CD4-positive, alpha-beta T cell (primary cell): ENCODE results near the gene SND1. TPM values are rescaled to one million over a fixed set of nuclear protein-coding genes. Genes with fewer than 3 reads are reported as not detected.
A peak's percentile ranks its signal among the peaks of the same experiment; 100 is the strongest.

Source experiments
- ATAC-seq: fragments of 200-7000 bp; cut with Tn5 transposase; one replicate; pipeline ENCODE4 v1.10.0; 2022; ENCODE audit warnings: mild to moderate bottlenecking; ENCODE audit not compliant: poor library complexity
- CTCF ChIA-PET: fragments of 350-600 bp; sonication (Branson Sonifier 250); formaldehyde crosslinking; loops from one replicate; lab custom pipeline; 2021; ENCODE audit warnings: antibody characterized with exemption, inconsistent platforms; lab: Charles Lee
- POLR2A ChIA-PET: fragments of 350-600 bp; sonication (Branson Sonifier 250); formaldehyde crosslinking; loops from one replicate; lab custom pipeline; 2021; ENCODE audit warnings: antibody characterized with exemption, inconsistent platforms; lab: Charles Lee
- DNase-seq, 14 experiments: peaks; one replicate each; pipeline ENCODE4 v3.0.0-alpha.2; 2013 to 2020; ENCODE audit warnings: mixed read lengths in 2 of 14
- H3K27ac ChIP-seq, 2 donors: one replicate each; pipeline versions ENCODE4 v1.5.1 to v1.7.0; 2013; ENCODE audit warnings: low read length in 2 of 2, low read depth in 1 of 2, mild to moderate bottlenecking in 1 of 2
- H3K27me3 ChIP-seq, 2 experiments: 1 replicate in 1 of 2; 2 replicates in 1 of 2; pipeline versions ENCODE4 v1.6.1 to v1.7.0; 2013; ENCODE audit warnings: low read length in 2 of 2, control low read depth in 1 of 2, mild to moderate bottlenecking in 1 of 2, moderate library complexity in 1 of 2; ENCODE audit not compliant: insufficient read depth in 2 of 2, control insufficient read depth in 1 of 2
- H3K36me3 ChIP-seq: one replicate; pipeline ENCODE4 v1.6.1; 2013; ENCODE audit warnings: low read length, control low read depth; ENCODE audit not compliant: insufficient read depth
- H3K4me1 ChIP-seq: one replicate; pipeline ENCODE4 v1.6.1; 2013; ENCODE audit warnings: low read length, control low read depth; ENCODE audit not compliant: insufficient read depth
- H3K4me3 ChIP-seq: one replicate; pipeline ENCODE4 v1.5.1; 2013; ENCODE audit warnings: mild to moderate bottlenecking, low read length, moderate library complexity
- H3K9me3 ChIP-seq, 2 experiments: 1 replicate in 1 of 2; 2 replicates in 1 of 2; pipeline versions ENCODE4 v1.6.1 to v1.7.0; 2013; ENCODE audit warnings: low read length in 2 of 2, mild to moderate bottlenecking in 2 of 2, control low read depth in 1 of 2, moderate library complexity in 1 of 2; ENCODE audit not compliant: control insufficient read depth in 1 of 2, insufficient read depth in 1 of 2
- H3K27ac Mint-ChIP-seq: one replicate; pipeline ENCODE4 v1.8.0; 2020; ENCODE audit warnings: mixed read lengths
- H3K27me3 Mint-ChIP-seq: one replicate; pipeline ENCODE4 v1.8.0; 2021; ENCODE audit warnings: mixed read lengths
- H3K36me3 Mint-ChIP-seq: one replicate; pipeline ENCODE4 v1.8.0; 2021; ENCODE audit warnings: low read depth, mixed read lengths
- H3K4me1 Mint-ChIP-seq: one replicate; pipeline ENCODE4 v1.8.0; 2021; ENCODE audit warnings: low read depth, mixed read lengths
- H3K4me3 Mint-ChIP-seq: one replicate; pipeline ENCODE4 v1.8.0; 2020; ENCODE audit warnings: mild to moderate bottlenecking, mixed read lengths
- H3K9me3 Mint-ChIP-seq: one replicate; pipeline ENCODE4 v1.8.0; 2020; ENCODE audit warnings: mixed read lengths
- intact Hi-C, 2 experiments: fragments of 100-400 bp; cut with DNase I in 1 of 2; cut with micrococcal nuclease in 1 of 2; formaldehyde crosslinking; loops; one replicate each; pipeline versions ENCODE4 v1.15.1 to v1.9.0; 2023 to 2025; cut with DNase I, micrococcal nuclease
- total RNA-seq, 174 experiments: library from RNA in 2 of 174; stranded (reverse) in 2 of 174; gene quantifications; one replicate each; pipeline ENCODE4 v1.2.3 and lab custom pipeline; 2021 to 2026
- TF ChIP-seq, protein P1 (sequence below): fragments of 200-600 bp; IDR thresholded peaks from one replicate; pipeline ENCODE4 v1.8.0; 2022; ENCODE audit warnings: antibody characterized with exemption, mild to moderate bottlenecking

SND1 gene
- total RNA-seq, 2 experiments from 2014 or later, result 104 to 113 TPM

DNA sequence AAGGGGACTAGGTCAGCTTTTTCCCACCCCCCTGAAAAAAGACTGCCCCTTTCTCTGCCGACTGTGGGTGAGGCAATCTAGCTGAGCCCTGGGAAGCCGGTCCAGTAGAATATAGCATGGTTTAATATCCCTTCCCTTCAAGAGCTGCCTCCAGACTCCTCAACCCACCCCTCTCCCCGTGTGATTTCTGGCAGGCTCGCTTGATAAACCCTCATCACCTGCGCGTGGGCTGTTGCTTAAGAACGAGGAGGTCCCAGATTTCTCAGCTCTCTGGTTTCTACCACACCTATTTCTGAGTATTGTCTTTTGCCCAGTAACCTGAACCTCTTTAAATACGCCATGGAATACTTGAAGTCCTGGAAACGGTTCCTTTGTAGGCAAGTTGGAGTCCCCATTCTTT is 381.3 kb downstream of the SND1 start:
- intact Hi-C loops, result loop anchor here in 1 of 2 experiments (10.0 kb wide), 1 partner anchor 328 kb away; no protein-coding TSS in a partner anchor
- CTCF ChIA-PET, result no interaction called here
- POLR2A ChIA-PET, result no interaction called here
- TF ChIP-seq, protein P1, sequence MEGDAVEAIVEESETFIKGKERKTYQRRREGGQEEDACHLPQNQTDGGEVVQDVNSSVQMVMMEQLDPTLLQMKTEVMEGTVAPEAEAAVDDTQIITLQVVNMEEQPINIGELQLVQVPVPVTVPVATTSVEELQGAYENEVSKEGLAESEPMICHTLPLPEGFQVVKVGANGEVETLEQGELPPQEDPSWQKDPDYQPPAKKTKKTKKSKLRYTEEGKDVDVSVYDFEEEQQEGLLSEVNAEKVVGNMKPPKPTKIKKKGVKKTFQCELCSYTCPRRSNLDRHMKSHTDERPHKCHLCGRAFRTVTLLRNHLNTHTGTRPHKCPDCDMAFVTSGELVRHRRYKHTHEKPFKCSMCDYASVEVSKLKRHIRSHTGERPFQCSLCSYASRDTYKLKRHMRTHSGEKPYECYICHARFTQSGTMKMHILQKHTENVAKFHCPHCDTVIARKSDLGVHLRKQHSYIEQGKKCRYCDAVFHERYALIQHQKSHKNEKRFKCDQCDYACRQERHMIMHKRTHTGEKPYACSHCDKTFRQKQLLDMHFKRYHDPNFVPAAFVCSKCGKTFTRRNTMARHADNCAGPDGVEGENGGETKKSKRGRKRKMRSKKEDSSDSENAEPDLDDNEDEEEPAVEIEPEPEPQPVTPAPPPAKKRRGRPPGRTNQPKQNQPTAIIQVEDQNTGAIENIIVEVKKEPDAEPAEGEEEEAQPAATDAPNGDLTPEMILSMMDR, result no peak
- peaks cover 19% of the 10 kb centered on the region for H3K4me1 Mint-ChIP-seq
- no peak overlapping the region for H3K27ac Mint-ChIP-seq
- no peaks in the 10 kb centered on the region for H3K9me3 Mint-ChIP-seq
- ATAC-seq, result no peak
- no peaks in the 10 kb centered on the region for H3K27me3 Mint-ChIP-seq
- H3K36me3 ChIP-seq, result peaks cover 4% of the 10 kb centered on the region
- H3K4me3 ChIP-seq, result no peak overlapping the region
- H3K9me3 ChIP-seq, result peaks cover 0 to 6% of the 10 kb centered on the region in 2 experiments
- H3K27ac ChIP-seq, result no peak overlapping the region
- H3K36me3 Mint-ChIP-seq, result peaks cover 4% of the 10 kb centered on the region
- peak overlapping the region; percentile 68 for H3K4me3 Mint-ChIP-seq
- DNase-seq, result no peak
- peaks cover 0 to 10% of the 10 kb centered on the region in 2 experiments for H3K27me3 ChIP-seq
- peaks cover 23% of the 10 kb centered on the region for H3K4me1 ChIP-seq

DNA sequence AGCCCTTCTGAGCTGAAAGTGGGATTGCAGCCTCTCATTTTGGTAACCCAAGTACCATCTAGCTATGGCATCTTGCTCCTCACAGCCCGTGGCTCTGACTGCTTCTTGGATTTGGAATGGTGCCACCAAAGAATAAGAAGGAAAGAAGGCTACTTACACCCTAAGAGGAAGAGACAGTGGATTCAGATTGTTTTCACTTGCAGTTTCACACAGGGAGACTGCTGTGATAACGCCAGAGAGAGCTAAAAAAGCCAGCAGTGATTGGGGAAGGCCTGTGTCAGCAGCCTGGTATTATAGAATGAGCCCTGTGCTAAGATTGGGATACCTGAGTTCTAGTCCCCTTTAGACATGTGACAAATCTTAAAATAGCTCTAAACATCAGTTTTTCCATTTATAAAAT is 382.8 kb downstream of the SND1 start:
- CTCF ChIA-PET, result no interaction called here
- no peak overlapping the region for H3K27ac Mint-ChIP-seq
- POLR2A ChIA-PET, result interaction anchor here (1.4 kb wide), 1 partner anchor 74 kb away, joined by 4 read pairs; no protein-coding TSS in a partner anchor

DNA sequence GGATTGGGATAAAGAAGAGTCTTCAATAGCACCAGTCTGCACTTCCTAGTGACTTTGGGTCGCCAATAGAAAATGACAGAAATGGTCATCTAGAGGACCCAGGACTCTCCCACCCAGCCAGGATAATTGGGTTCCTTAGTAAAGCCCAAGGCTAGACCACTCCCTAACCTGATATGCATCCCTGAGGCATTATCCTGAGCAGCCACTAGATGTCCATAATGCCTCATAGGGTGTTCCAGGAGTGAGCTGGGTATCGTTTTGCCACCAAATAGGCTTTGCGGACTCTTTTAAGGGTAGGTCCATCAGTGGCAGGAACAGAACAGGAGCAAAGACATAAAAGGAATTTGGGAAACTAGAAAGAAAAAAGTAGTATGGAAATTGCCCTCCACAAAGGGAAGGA is 383.7 kb downstream of the SND1 start:
- Mint-ChIP-seq H3K36me3 (peaks cover 4% of the 10 kb centered on the region), H3K4me3 (no peak overlapping the region), H3K27me3 (no peaks in the 10 kb centered on the region), H3K9me3 (no peaks in the 10 kb centered on the region), H3K4me1 (peaks cover 5% of the 10 kb centered on the region), H3K27ac (no peak overlapping the region)
- no peak for DNase-seq
- TF ChIP-seq, protein P1, result no peak
- ATAC-seq, result no peak
- ChIA-PET CTCF (no interaction called here), POLR2A (interaction anchor here (0.6 to 1.4 kb wide), 2 partner anchors 73 to 337 kb away, joined by 3 to 4 read pairs; no protein-coding TSS in a partner anchor)
- H3K36me3 ChIP-seq, result no peaks in the 10 kb centered on the region
- intact Hi-C loops, result loop anchor here in 1 of 2 experiments (5.0 to 10.0 kb wide), 2 partner anchors 172 to 331 kb away; no protein-coding TSS in a partner anchor
- H3K27ac ChIP-seq, result no peak overlapping the region
- H3K9me3 ChIP-seq, result no peaks in the 10 kb centered on the region
- H3K4me3 ChIP-seq, result no peak overlapping the region
- no peaks in the 10 kb centered on the region for H3K27me3 ChIP-seq
- peaks cover 8% of the 10 kb centered on the region for H3K4me1 ChIP-seq

More for the DNA sequence above, 382.8 kb downstream of the SND1 start:
- intact Hi-C loops, result loop anchor here in 1 of 2 experiments (5.0 to 10.0 kb wide), 2 partner anchors 172 to 330 kb away; no protein-coding TSS in a partner anchor
- ATAC-seq, result no peak
- H3K9me3 Mint-ChIP-seq, result no peaks in the 10 kb centered on the region
- TF ChIP-seq, protein P1, result no peak
- H3K4me3 Mint-ChIP-seq, result no peak overlapping the region
- no peak for DNase-seq
- H3K4me1 Mint-ChIP-seq, result peaks cover 12% of the 10 kb centered on the region
- H3K27me3 Mint-ChIP-seq, result no peaks in the 10 kb centered on the region
- Histone ChIP-seq H3K9me3 (peaks cover 0 to 5% of the 10 kb centered on the region in 2 experiments), H3K27me3 (peaks cover 0 to 5% of the 10 kb centered on the region in 2 experiments), H3K36me3 (no peaks in the 10 kb centered on the region), H3K4me1 (peaks cover 17% of the 10 kb centered on the region), H3K27ac (no peak overlapping the region), H3K4me3 (no peak overlapping the region)
- peaks cover 4% of the 10 kb centered on the region for H3K36me3 Mint-ChIP-seq
